Liver (tissue), 3 donors: ENCODE results near the gene DLX4.

ENCODE experiments used
- CTCF ChIP-seq: fragments of 150-350 bp; IDR thresholded peaks from 2 replicates; pipeline ENCODE4 v1.5.1; 2017; ENCODE audit warnings: improper control_type of control experiment, low read depth, low read length; ENCODE audit not compliant: missing input control
- FOXA2 ChIP-seq: IDR thresholded peaks from 2 replicates; pipeline ENCODE4 v1.6.1; 2016; ENCODE audit warnings: antibody characterized with exemption
- RAD21 ChIP-seq, 2 donors: IDR thresholded peaks; 2 replicates each; pipeline ENCODE4 v1.6.1; 2016; ENCODE audit warnings: antibody characterized with exemption in 2 of 2, mild to moderate bottlenecking in 2 of 2
- TAF1 ChIP-seq: conservative IDR thresholded peaks from 2 replicates; pipeline ENCODE4 v1.6.1; 2016; ENCODE audit warnings: antibody characterized with exemption, mild to moderate bottlenecking
- YY1 ChIP-seq: IDR thresholded peaks from 2 replicates; pipeline ENCODE4 v1.6.1; 2016; ENCODE audit warnings: antibody characterized with exemption, mild to moderate bottlenecking
- donor health status: healthy.
- donor health status: healthy.

GRCh38 chr17:49973271-49973615 lies 4.3 kb downstream of the DLX4 start:
- TF ChIP-seq RAD21 (IDR thresholded peaks at IDR 0.05) (no peak), CTCF (no peak), TAF1 (no peak), FOXA2 (no peak), YY1 (no peak)
